Measurements from ENCODE around the gene GRM8. TPM values are rescaled to one million over a fixed set of nuclear protein-coding genes. Genes with fewer than 3 reads are reported as not detected.

Gene GRM8
- total RNA-seq, 1 experiment from 2014 or later = 1.8 TPM

DNA sequence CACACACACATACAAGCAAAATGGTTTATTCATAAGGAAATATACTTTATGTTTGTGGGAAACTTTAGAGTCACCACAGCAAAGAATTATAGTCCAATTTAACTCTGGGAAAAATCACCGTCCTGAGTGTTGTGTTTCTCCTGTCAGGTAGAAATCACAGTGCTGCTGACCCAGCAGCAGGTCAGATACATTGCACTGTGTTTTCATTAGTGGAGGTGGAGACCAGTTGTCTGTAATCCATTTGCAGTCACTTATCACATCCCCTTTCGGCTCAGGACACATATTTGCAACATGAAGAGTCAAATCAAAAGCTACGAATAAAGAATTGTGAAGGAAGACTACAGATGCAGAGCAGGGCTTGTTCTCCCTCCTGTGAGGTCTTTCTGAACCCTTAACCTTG is 799.6 kb downstream of the GRM8 start:
- Histone ChIP-seq H4K91ac (ENCODE audit: insufficient read length, low read depth, low read length) (no peak overlapping the region), H3K18ac (ENCODE audit: insufficient read length, low read depth, low read length) (no peak overlapping the region), H3K4me1 (ENCODE audit: insufficient read depth, low read length) (no peaks in the 10 kb centered on the region), H3K79me2 (ENCODE audit: insufficient read depth, low read length) (no peaks in the 10 kb centered on the region), H3K14ac (ENCODE audit: insufficient read depth, low read length) (no peak overlapping the region), H3K9ac (ENCODE audit: extremely low read depth, insufficient read length, low read length) (no peak overlapping the region), H3K79me1 (ENCODE audit: insufficient read depth, low read depth, low read length, poor library complexity, severe bottlenecking) (no peaks in the 10 kb centered on the region), H2BK120ac (ENCODE audit: low read depth, low read length, poor library complexity, severe bottlenecking) (no peak overlapping the region), H4K5ac (ENCODE audit: insufficient read length, low read depth, low read length) (no peak overlapping the region), H2AK5ac (ENCODE audit: insufficient read length, low read length) (no peak overlapping the region), H2BK12ac (ENCODE audit: insufficient read length, low read depth, low read length) (no peak overlapping the region), H3K9me3 (ENCODE audit: control insufficient read depth, low read depth, low read length) (no peaks in the 10 kb centered on the region), H2BK5ac (ENCODE audit: insufficient read length, low read length) (no peak overlapping the region), H3K23me2 (ENCODE audit: insufficient read length, low read depth, low read length, poor library complexity, severe bottlenecking) (no peaks in the 10 kb centered on the region), H3K23ac (ENCODE audit: insufficient read length, low read depth, low read length) (no peak overlapping the region), H3K4me2 (ENCODE audit: insufficient read depth, insufficient read length, low read length) (no peak overlapping the region), H2BK20ac (ENCODE audit: low read depth, low read length, poor library complexity, severe bottlenecking) (no peak overlapping the region), H3K4ac (ENCODE audit: low read depth, low read length) (no peak overlapping the region), H3K27ac (ENCODE audit: insufficient read length, low read depth, low read length) (no peak overlapping the region), H3T11ph (ENCODE audit: low read length) (no peak overlapping the region), H3K56ac (ENCODE audit: insufficient read length, low read depth, low read length) (no peak overlapping the region), H2BK15ac (ENCODE audit: low read depth, low read length) (no peak overlapping the region), H3K27me3 (ENCODE audit: insufficient read depth, low read length) (no peaks in the 10 kb centered on the region), H2AFZ (ENCODE audit: low read length) (no peak overlapping the region), H4K20me1 (ENCODE audit: control insufficient read depth, insufficient read depth, insufficient read length) (no peaks in the 10 kb centered on the region), H4K8ac (replicated peaks; ENCODE audit: insufficient read length, low read depth, low read length) (no peak overlapping the region)
- no peak overlapping the region for H3K4me3 Mint-ChIP-seq
- H3K4me1 Mint-ChIP-seq = no peaks in the 10 kb centered on the region
- H3K27ac Mint-ChIP-seq = peak overlapping the region in 1 of 3 experiments; percentile 17; a peak in 2 of 7 replicates
- DNase-seq = no peak
- no peaks in the 10 kb centered on the region for H3K9me3 Mint-ChIP-seq
- TF ChIP-seq, protein P1, sequence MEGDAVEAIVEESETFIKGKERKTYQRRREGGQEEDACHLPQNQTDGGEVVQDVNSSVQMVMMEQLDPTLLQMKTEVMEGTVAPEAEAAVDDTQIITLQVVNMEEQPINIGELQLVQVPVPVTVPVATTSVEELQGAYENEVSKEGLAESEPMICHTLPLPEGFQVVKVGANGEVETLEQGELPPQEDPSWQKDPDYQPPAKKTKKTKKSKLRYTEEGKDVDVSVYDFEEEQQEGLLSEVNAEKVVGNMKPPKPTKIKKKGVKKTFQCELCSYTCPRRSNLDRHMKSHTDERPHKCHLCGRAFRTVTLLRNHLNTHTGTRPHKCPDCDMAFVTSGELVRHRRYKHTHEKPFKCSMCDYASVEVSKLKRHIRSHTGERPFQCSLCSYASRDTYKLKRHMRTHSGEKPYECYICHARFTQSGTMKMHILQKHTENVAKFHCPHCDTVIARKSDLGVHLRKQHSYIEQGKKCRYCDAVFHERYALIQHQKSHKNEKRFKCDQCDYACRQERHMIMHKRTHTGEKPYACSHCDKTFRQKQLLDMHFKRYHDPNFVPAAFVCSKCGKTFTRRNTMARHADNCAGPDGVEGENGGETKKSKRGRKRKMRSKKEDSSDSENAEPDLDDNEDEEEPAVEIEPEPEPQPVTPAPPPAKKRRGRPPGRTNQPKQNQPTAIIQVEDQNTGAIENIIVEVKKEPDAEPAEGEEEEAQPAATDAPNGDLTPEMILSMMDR (conservative IDR thresholded peaks at IDR 0.05) = no peak
- H3K36me3 Mint-ChIP-seq (ENCODE audit: insufficient read depth in 1 of 3, low read depth in 3 of 3) = no peaks in the 10 kb centered on the region
- H3K27me3 Mint-ChIP-seq (ENCODE audit: low read depth) = no peaks in the 10 kb centered on the region
- no CpG with 5 or more reads among the region's 3 CpGs for WGBS (ENCODE audit: extremely low coverage, insufficient read length, low lambda C conversion rate)

Data from H9 (cell line).